Raji (cell line): ENCODE measurements around the gene SYNCRIP.

Experiments
- POLR2A ChIP-seq: IDR thresholded peaks from 2 replicates; pipeline ENCODE4 v1.6.1; 2011; ENCODE audit warnings: low read depth, low read length, control low read depth; ENCODE audit not compliant: insufficient read depth

Gene SYNCRIP

DNA sequence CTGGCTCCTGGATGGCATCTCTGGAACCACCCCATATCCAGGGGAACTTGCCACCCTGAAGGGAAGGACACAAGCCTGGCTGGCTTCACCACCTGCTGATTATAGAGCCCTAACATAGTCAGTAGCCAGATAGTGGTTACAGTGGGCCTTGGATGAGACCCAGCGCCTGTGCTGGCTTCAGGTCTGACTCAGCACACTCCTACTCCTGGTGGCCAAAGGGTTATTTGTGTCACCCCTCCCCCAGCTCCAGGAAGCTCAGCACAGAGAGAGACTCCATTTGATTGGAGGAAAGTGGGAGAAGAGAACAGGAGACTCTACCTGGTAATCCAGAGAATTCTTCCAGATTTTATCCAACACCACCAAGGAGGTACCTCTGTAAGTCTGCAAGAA is 61.8 kb downstream of the SYNCRIP start:
- TF ChIP-seq POLR2A: no peak

DNA sequence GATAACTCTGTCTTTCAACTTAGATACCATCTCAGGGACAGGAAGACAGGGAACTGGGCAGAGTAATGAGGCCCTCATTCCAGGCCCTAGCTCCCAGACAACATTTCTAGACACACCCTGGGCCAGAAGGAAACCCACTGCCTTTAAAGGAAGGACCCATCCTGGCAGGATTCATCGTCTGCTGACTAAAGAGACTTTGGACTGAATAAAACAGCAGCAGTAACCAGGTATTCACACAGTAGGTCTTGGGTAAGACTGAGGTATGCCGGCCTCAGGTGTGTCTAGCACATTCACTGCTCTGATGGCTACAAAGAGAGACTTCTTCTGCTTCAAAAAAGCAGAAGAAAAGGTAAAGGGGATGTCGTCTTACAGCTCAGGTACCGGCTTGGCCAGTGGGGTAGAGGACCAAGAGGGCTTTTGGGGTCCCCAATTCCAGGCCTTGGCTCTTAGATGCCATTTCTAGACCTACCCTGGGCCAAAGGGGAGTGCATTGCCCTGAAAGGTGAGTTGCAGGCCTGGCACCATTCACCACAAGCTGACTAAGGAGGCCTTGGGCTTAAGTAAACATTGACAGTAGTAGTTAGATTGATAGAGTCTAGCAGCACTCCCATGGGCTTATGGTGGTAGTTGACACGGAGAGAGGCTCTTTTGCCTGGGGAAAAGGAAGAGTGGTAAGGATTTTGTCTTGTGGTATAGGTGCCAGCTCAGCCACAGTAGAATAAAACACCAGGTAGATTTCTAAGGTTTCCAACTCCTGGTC is 62.4 kb downstream of the SYNCRIP start:
- no peak for TF ChIP-seq POLR2A

DNA sequence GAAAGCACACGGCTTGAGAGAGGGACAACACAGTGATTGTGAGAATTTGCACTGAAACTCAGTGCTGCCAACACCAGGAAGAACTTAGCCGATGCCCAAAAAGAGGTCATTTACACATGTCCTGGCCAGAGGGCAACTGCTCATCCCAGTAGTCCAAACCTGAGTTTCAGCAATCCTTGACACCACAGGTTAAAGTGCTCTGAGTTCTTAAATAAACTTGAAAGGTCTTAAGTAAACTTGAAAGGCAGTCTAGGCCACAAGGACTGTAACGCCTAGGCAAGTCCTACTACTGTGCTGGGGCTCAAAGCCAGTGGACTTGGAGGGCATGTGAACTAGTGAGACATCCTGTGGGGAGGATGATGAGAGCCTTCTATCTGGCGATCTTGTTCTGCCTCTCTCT is 63.1 kb downstream of the SYNCRIP start:
- TF ChIP-seq POLR2A: no peak

GRCh38 chr6:85576476-85576875 is 66.2 kb downstream of the SYNCRIP start:
- TF ChIP-seq POLR2A: no peak

DNA sequence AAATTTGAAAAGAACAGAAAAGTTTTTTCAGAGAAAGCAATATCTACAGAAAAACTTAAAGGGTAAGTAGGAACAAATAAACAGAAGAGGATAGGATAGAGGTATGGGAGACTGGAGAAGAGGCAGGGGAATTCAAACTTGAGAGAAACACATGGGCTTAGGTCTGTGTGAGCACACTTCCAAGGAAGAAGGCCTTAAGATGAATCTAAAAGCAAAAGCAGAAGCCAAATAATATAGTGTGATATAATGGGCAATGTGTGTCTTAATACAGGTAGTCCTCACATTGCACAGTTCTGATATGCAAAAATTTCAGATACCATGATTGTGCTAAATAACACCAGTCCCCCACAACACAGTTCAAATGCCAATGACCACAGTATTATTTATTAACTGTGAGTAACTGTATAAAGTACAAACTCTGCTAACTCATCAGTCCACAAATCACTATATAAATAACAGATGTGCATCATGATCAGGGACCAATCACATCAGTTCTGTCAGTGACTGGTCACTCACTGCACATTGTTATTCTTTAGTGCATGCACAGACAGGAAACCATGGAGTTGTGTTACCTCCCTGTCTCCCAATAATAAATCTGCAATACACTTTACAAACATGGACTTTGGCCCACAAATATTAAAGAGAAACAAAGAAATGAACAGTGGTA is 67.6 kb downstream of the SYNCRIP start:
- no peak for TF ChIP-seq POLR2A

DNA sequence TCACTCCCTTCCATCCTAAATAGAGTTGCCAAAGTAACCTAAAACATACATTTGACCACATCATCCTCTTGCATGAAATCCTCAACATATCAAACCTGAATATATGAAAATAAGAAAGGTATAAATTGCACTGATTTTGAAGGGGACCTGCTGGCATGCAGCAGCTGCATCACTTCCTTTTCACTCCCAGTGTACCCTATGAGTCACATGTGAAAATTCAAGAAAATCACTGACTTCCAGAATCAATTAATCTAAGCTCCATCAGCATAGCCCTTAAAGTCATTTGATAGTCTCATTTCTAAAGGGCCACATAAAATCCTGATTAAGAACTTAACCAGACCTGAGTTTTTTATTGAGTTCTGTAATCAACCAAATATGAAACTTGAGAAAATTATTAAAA is 73.4 kb downstream of the SYNCRIP start:
- TF ChIP-seq POLR2A: no peak

GRCh38 chr6:85568411-85568810 is 74.3 kb downstream of the SYNCRIP start:
- TF ChIP-seq POLR2A: no peak

GRCh38 chr6:85565736-85566135 is 77.0 kb downstream of the SYNCRIP start:
- TF ChIP-seq POLR2A: no peak
